ENCODE measurements around the gene DOK5.

DOK5 gene

GRCh38 chr20:54515793-54516628, 40.6 kb downstream of the DOK5 start:
- no peak for DNase-seq (ENCODE audit: low read depth)

GRCh38 chr20:54517241-54517975, 42.0 kb downstream of the DOK5 start:
- DNase-seq (ENCODE audit: low read depth) = no peak

DNA sequence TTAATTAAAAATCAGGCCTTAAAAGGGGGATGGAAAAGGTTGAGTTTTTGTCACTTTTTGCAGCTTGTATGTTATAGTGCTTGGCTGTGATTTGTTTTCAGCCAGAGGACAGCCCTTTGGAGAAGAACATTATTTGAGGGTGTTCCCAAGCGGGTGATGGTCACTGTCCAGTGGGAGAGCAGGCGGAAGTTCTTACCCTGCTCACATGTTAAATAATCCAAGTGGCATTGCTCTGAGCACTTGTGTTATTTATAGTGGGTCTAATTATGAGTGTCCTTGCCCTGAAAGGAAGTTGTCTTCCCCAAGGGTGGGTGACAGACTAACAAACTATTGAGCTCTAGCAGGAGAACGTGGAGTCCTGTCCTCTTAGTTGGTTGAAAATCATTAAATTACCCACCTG, 49.5 kb downstream of the DOK5 start:
- DNase-seq (ENCODE audit: low read depth) = no peak

DNA sequence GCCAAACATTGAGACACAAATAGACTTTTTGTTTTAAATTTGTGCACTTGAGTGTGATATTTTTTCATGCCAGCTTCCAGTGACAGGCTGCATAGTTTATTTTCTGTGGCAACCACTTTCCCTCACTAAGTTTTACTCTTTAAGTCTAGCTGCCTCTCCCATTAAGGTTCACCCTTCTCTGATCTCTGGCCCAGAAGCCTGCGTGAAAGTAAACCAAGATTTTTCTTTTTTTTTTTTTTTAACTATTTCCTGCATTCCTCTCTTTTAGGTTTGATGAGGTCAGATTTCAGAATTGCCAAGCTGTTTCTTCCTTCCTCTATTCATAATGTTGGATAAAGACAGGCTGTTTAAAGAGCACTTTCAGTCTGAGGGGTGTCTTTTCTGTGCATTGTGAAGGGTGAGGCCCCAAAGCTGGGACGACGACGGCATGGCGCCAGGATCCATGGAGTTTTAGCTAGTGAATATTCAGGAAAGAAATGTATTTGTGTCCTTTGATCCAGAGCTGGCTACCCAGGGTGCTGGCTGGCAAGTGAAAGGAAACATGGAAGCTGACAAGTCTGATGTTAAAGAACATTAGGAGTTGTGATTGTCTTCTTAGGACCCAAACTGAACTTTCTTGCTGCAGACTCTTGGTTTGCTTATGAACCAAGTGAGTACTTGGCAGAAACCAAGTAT, 50.7 kb downstream of the DOK5 start:
- no peak for DNase-seq (ENCODE audit: low read depth)

- no peak for DNase-seq (ENCODE audit: low read depth)
Observed at GRCh38 chr20:54526801-54527200, 51.4 kb downstream of the DOK5 start.

DNA sequence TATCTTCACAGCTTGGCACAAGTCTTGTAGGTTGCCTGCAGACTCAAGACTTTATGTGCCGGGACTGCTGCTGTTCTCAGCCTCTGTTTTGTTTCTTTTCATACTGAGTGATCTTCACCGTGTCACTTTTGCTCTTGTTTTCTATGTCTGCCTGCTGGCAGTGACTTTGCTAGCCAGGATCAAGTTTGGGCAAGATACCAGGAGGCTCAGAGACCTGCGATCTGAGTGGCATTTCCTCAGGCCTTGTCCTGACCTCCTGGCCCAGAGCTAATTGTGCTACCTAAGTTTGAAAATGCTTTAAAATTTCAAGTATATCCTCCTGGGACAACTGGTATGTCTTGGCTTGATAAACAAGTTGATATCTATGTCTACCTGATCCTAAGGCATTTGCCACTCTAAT, 57.2 kb downstream of the DOK5 start:
- no peak for DNase-seq (ENCODE audit: low read depth)

GRCh38 chr20:54534101-54534500, 58.7 kb downstream of the DOK5 start:
- no peak for DNase-seq (ENCODE audit: low read depth)

GRCh38 chr20:54535033-54535432, 59.6 kb downstream of the DOK5 start:
- DNase-seq (ENCODE audit: low read depth) = no peak

GRCh38 chr20:54535746-54536145, 60.4 kb downstream of the DOK5 start:
- no peak for DNase-seq (ENCODE audit: low read depth)

DNA sequence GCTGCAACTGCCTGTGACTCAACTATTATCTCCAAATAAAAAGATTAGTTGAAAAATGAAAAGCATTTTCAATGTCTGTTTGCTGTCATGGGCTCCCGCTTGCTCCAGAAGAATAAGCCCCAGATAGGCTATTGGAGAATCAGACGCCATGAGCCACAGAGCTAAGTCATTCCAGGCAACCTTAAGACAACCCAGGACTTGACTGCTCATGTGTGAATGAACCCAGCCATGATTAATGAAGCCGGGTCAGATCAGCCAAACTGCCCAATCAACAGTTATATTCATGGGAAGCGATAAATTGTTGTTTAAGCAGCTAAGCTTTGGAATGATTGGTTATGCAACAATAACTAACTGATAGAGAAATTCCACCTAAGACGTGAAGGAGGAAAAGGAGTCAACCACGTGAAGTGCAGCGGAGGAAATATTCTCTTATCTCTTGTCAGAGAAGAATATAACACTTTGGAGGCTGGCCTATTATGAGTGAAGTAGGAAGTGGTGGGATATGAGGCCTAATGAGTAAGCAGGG, 64.2 kb downstream of the DOK5 start:
- DNase-seq (ENCODE audit: low read depth) = no peak

GRCh38 chr20:54543369-54543768, 68.0 kb downstream of the DOK5 start:
- no peak for DNase-seq (ENCODE audit: low read depth)

GRCh38 chr20:54545676-54546358, 70.4 kb downstream of the DOK5 start:
- no peak for DNase-seq (ENCODE audit: low read depth)

- DNase-seq (ENCODE audit: low read depth) = no peak
Observed at GRCh38 chr20:54548849-54549248, 73.5 kb downstream of the DOK5 start.

GRCh38 chr20:54549658-54550326, 74.4 kb downstream of the DOK5 start:
- no peak for DNase-seq (ENCODE audit: low read depth)

GRCh38 chr20:54550776-54551396, 75.5 kb downstream of the DOK5 start:
- no peak for DNase-seq (ENCODE audit: low read depth)

- no peak for DNase-seq (ENCODE audit: low read depth)
Observed at GRCh38 chr20:54554006-54554405, 78.6 kb downstream of the DOK5 start.

GRCh38 chr20:54555150-54555549, 79.8 kb downstream of the DOK5 start:
- no peak for DNase-seq (ENCODE audit: low read depth)

DNA sequence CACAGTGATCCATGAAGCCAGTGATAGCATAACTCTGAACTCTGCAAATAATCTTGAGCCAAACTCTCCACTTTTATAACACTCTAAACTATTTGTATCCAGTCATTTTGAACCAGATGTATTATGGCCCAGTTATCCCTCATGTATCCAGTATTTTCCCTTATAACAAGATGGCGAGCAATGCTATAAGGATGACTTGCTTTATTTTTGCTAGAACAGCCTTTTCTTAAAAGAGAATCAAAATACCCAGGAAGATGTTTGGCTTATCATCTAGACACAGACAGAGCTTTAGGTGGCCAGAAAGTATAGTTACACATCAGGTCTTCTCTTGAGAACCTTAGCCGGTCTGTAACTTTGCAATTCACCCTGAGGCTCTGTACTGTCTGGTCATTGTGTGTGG, 81.0 kb downstream of the DOK5 start:
- DNase-seq (ENCODE audit: low read depth) = no peak

DNA sequence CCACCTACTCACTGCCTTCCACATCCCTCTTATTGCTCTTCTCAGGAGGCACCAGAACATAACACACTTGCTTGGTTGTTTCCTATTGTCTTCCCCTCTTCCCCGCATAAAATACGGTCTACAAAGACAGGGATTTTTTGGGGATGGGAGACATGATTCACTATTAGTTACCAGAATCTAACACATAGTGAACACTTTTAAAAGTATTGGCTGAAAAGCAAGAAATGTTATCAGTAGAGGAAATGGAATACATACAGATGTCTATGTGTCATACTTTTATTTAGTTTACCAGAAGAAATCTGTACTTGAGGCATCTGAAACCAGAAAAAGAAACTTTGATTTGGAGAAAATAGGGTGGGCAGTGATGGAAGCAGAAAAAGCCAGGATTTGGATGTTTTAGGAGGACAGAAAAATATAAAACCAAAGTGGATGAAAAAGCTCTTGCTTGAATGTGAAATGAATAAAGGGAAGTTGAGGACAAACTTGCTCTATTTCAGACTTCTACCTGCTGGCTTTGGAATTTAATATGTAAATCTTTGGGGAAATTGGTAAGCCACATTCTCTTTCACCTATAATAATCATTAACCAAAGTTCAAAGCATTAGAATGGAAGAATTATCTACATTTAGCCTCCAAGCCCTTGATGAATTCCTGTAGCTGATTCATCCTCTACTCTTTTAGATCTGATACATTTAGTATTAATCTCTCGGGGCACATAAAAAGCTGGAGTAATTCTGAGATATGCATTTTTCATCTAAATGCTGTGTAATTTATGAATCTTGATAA, 82.6 kb downstream of the DOK5 start:
- DNase-seq (ENCODE audit: low read depth) = no peak

DNA sequence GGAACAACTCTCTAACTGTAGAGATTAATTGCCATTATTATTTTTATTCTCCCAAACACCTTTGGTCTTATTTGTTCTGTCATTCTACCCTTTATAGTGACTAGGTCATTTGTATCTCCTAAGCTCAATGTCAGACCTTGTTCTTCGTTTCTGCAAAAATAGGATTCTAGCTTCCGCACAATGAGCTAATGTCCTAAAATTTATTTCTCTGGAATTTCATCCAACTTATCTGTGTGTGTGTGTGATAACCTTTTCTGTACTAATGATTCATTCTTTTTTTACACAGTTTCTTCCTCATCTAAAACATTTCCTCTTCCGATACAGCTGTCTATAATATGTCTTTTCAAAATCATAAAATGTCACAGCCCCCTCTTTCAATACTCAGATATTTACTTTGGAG, 84.5 kb downstream of the DOK5 start:
- no peak for DNase-seq (ENCODE audit: low read depth)
